Stimulated activated CD8-positive, alpha-beta memory T cell treated with anti-CD3 and anti-CD28 coated beads, Interleukin-7, amount 100 ng/mL, for 1 hour (primary cell): ENCODE data around the gene PTPRT.

Experiments
- DNase-seq, 2 donors: peaks; one replicate each; pipeline ENCODE4 v3.0.0-alpha.2; 2020; ENCODE audit warnings: low read depth in 2 of 2

Gene PTPRT

GRCh38 chr20:42556575-42556974 is 633.1 kb downstream of the PTPRT start:
- DNase-seq = no peak

DNA sequence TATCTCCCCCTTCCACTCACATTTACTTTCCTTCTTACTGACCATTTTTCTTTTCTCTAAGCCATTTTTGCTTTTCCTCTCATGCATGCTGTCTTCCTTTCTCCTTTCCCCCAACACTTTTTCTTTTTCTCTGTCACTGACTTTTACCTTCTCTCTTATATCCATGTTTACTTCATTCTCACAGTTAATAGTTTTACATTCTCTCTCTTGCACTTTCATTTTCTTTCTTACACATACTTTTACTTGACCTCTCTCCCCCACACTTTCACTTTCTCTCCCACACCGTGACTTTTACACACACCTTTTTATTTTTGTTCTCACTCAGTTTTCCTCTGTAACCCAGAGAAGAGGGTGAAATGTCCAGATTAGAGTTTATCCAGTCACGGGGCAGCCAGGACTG is 636.3 kb downstream of the PTPRT start:
- no peak for DNase-seq

DNA sequence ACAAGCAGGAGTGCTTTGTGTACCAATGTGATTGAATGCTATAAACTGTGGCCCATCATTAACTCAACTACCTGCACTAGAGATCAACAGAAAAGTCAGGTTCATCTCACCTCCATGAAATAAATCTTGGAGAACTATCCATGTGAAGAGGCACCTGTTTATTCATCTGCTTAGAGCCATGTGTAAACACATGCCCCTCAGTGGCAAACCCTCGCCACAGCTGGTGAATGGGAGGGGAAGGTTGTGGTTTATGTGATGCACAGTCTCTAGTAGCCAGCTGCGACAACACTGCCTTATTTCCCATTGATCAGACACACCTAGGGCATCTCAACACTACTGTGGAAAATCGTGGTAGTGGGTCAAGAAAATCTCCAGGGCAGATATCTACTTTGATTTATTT is 640.2 kb downstream of the PTPRT start:
- DNase-seq = no peak

GRCh38 chr20:42544926-42545325 is 644.8 kb downstream of the PTPRT start:
- DNase-seq = no peak

DNA sequence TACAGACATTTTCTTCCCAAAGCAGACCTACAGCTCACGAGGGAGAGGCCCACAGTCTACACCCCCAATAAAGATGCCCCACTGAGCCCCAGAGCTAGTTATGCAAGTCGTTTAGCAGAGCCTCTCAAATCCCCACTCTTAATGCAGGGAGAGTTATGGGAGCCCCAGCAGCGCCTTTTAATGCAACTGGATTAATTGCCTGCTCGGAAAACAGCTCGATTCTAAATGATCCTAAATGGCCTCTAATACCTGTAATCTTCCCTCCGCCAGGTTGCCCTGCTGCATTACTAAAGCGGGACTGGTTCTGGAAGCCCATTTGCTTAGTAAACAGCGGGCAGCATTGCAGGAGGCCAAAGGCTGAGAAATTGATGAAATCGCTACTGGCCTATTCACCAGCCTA is 656.9 kb downstream of the PTPRT start:
- DNase-seq = no peak

DNA sequence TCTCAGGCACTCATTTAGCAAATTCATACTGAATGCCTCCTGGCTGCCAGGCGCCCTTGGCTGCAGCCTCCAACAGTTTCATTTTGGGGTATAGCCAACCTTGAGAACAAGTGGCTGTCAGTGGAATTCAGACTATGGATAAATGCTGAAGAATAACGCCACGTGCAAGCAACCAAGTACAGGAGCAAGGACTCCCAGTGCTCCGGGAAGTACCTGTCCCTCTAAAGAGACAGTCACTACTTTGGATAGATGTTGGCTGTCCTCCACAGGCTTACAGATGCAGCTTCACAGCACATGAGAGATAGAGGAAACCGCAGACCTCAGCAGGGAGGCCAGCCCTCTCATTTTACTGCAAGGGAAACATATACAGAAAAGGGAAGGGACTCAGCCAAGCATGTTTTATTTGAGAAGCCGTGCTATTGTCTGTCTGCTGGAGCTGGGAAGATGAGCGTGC is 658.2 kb downstream of the PTPRT start:
- no peak for DNase-seq

DNA sequence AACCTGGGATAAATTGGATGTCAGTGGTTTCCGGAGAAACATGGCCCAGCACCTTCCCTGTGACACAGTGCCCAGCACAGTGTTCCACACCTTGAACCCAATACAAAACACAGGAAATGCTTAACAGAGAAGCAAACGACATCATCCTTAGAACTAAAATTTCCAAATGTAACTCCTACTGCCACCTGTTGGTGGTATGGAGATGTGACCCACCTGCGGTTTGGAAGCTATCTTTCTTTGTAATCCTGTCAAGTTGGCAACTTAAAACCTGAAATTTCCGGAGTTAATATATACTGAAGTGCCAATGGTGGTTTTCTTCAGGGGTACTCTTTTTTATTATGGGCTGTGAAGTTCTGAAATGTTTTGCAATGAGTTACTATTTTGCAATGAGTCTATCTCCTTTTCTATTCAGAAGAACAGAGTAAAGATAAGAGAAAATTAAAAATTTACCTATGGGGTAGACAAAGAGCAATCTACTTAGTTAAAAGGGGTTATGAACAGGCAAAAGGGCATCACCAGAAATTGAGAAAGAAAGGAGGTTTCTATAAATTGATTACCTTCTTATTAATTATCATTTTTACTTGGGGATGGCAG is 658.8 kb downstream of the PTPRT start:
- no peak for DNase-seq

DNA sequence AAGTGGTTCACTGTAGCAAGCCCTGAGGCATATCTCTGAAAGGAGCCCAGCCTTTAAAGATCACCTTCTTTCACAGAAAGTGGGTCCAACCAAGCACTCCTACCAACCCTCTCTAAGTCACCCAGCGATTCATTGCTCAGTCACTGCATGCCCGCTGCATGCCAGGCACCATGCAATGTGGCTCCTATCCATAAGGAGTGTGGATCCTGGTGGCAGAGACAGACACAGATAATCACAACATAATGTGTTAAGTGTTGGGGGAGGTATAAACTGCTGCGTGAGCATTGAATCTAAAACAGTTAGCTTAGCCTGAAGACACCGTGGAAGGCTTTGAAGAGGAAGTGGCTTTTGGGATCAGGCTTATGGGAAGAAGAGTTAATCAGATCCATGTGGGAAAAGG is 659.5 kb downstream of the PTPRT start:
- no peak for DNase-seq

- DNase-seq = no peak
These were observed 665.6 kb downstream of the PTPRT start for GRCh38 chr20:42524058-42524457.

- no peak for DNase-seq
These were observed 673.0 kb downstream of the PTPRT start for GRCh38 chr20:42516692-42517091.

GRCh38 chr20:42510686-42511085 is 679.0 kb downstream of the PTPRT start:
- no peak for DNase-seq

DNA sequence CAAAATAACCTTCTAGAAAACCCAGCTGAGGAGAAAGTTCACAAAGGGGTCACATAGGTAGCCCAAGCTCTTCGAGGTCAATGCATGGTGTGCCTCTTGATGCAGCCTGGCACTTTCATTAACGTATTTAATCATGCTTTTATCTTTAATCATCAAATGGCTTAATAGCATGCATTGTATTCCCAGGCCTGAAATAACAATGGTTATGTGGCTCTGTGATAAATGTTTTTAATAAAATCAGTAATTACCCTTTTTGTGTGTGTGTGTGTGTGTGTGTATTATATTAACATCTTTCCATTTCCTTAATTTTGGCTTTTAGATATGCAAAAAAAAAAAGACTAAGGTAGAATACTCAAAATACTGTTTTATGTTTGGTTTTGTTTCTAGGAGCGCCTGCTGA is 681.8 kb downstream of the PTPRT start:
- DNase-seq = no peak

DNA sequence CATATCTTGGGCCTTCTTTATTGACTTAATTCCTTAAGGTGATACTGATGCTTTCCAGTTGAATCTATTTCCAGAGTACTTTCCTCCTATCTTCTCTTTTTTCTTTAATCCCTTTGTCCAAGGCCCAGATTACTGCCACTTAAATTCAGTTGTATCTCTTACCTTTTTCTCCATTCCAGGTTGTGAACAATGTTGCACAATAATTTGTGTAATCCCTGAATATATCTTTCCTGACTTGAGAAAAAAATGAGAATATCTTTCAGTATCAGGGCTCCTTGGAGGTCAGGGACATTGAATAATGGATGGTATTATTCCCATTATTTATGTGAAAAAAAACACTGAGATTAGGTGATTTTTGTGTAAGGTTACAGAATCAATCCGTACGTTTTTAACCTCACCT is 683.3 kb downstream of the PTPRT start:
- DNase-seq = no peak

DNA sequence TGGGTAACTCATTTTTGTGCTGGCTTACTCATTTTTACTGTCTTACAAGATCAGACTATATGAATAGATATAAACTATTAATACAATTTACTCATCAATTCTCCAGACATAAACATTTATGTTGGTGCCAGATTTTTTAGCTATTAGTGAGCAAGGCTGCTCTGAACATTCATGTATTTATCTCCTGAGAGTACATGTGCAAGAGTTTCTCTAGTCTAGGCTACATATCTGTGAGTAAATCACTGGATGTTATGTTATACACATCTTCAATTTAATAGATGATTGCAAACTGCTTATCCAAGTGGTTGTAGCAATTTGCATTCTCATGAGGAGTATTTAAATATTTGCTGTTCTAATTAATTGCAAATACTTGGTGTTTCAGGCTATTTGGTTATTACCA is 687.1 kb downstream of the PTPRT start:
- no peak for DNase-seq

- no peak for DNase-seq
These were observed 693.1 kb downstream of the PTPRT start for GRCh38 chr20:42496595-42496994.

DNA sequence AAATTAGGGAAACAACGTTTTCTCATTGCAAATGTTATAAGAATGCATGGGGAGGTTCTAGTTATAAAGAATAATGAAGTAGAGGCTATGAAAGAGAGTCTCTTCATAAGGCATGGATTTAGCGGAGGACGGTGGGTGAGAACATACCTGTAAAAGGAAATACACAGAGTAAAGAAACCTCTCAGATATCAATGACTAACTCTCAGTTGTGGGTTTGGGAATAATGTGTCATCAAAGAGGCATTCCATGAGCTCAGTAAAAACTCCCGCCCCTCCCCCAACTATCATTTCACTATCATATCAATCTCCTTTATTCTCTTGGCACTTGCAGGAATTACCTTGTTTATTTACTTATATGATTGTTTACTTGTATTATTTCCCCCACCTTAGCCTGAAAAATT is 695.4 kb downstream of the PTPRT start:
- DNase-seq = no peak

- no peak for DNase-seq
These were observed 696.7 kb downstream of the PTPRT start for GRCh38 chr20:42493001-42493400.

DNA sequence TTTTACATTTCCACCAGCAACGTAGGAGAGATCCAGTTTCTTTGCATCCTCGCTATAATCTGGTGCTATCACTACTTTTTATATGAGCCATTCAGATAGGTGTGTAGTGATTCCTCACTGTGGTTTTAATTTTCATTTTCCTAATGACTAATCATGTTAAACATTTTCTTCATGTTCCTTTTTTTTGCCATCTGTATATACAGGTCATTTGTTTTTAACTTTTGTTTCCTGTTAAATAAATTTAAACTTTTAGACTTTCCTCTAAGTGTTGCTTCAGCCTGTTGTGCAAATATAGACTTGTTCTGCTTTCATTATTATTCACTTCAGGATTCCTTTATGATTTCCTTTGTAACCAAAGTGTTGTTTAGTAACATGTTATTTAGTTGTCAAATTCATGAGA is 697.4 kb downstream of the PTPRT start:
- DNase-seq = no peak

DNA sequence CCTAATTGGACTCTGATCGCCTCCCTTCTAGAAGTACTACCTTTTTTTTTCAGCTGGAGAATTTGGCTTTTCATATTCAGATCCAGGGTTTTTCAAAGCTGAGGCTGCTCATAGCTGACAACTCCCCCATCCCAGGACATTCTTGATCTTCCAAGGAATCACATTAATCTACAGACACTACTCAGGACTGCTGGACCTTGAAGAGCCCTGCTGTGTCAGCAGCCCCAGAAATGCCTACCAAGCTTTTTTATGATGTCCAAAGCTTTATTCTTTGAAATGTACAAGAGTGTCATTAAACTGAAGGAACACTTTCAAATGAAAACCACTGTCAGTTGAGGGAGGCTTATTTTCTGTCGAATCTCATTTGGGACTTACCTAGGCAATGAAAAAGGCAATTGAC is 704.1 kb downstream of the PTPRT start:
- DNase-seq = no peak

- DNase-seq = no peak
These were observed 704.8 kb downstream of the PTPRT start for GRCh38 chr20:42484790-42485375.

DNA sequence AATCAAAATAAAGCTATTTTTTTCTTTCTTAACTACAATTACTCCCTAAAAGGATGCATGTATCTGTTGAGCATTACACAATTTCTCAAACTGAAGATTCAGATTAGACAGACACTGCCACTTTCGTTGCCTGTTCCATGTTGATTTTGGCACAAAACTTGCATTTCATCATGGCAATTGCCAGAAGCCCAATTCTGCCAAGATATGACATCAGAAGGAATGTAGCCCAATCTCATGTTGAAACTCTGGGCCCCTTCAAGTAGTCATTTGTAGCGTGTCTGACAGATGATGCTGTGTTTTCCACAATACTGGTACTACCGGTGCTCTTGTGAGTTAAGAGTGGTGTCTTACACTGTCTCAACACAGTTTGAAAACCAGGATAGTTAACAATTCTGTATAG is 705.4 kb downstream of the PTPRT start:
- DNase-seq = no peak

DNA sequence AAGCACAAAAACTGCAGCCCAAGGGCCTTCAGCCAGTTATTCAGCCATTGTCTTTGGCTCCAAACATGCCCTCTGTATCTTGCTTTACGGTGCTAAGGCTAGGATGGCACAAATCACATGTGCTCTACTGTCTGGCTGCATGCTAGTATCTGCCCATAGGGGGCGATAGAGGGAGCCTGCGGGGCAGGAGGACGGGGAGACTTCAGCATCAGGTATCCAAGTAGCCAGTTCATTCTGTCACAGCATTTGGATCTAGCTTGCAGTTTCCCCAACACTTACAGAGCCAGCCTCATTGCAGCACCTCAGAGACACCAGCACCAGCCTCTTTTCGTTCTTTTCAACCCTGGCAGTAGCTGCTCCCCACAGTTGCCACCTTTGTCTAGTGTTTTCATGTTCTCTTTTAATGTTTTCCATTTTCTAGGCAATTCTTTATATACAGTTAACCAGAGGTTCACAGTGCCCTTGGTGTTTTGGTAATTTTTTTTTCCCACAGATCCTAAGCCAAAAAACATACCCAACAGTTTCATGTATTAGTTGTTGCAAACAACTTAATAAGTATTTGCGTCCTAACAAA is 705.9 kb downstream of the PTPRT start:
- DNase-seq = no peak

- no peak for DNase-seq
These were observed 706.9 kb downstream of the PTPRT start for GRCh38 chr20:42482808-42483207.

GRCh38 chr20:42475773-42476172 is 713.9 kb downstream of the PTPRT start:
- DNase-seq = no peak
